ENCODE measurements around the gene HS6ST2.

HS6ST2 gene

GRCh38 chrX:132877954-132878536, 80.4 kb downstream of the HS6ST2 start:
- TF ChIP-seq EZH2 (IDR thresholded peaks at IDR 0.05; ENCODE audit: borderline replicate concordance, low read length) (no peak), CTCF (IDR thresholded peaks at IDR 0.05; ENCODE audit: low read length) (no peak)
- Histone ChIP-seq H3K9me2 (ENCODE audit: low read depth, low read length) (no peaks in the 10 kb centered on the region), H3K27ac (ENCODE audit: low read depth, low read length, poor library complexity, severe bottlenecking) (no peak overlapping the region), H3K36me3 (ENCODE audit: insufficient read depth, low read length) (no peaks in the 10 kb centered on the region), H3F3A (ENCODE audit: insufficient read depth, low read length) (no peaks in the 10 kb centered on the region), H3K9ac (ENCODE audit: low read length) (no peak overlapping the region), H3K4me1 (ENCODE audit: insufficient read depth, low read length, severe bottlenecking) (no peaks in the 10 kb centered on the region), H3K27me3 (ENCODE audit: insufficient read depth, low read length) (no peaks in the 10 kb centered on the region), H2AFZ (ENCODE audit: low read length) (no peak overlapping the region), H4K20me1 (ENCODE audit: insufficient read depth, low read length) (no peaks in the 10 kb centered on the region), H3K4me3 (ENCODE audit: low read depth, low read length, poor library complexity, severe bottlenecking) (no peak overlapping the region), H3K9me3 (ENCODE audit: low read length) (no peaks in the 10 kb centered on the region), H3K4me2 (ENCODE audit: low read length) (no peak overlapping the region), H3K79me2 (ENCODE audit: insufficient read depth, low read length) (no peaks in the 10 kb centered on the region)

DNA sequence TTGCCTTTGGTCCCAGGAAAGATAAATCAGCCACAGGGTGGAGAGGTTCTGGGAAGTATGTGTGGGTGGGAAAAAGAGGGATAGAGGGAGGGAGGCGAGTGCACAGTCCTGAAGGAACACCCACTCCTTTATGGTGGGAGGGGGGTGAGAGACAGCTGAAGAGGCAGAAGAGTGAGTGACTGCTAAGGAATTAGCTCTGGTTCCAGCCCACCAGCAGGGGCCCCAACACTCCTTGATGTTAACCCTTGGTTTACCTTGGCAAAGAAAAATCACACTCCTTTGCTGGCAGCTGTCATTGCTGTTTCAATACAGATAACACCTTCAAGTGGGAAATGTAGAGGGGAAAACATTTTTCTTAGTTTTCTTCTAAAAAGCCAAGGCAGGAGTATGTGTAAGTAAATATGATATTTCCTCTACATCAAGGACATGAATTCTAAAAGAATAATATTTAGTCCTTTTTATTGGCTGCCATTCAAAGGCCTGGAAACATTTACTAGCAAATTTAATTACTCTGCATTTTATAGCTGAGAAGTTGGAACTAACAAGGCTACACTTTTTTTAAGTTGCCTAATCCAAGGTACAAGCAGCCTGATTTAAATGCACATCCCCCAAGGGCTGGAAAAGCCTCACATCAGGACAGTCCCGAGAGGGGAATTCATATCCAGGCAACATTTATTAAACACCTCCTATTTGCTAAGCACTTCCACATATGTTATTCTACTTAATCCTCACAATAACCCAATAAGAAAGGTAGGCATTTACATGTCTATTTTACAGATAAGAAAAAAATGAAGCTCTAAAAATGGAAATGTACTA, 81.7 kb downstream of the HS6ST2 start:
- TF ChIP-seq EZH2 (IDR thresholded peaks at IDR 0.05; ENCODE audit: borderline replicate concordance, low read length) (no peak), CTCF (IDR thresholded peaks at IDR 0.05; ENCODE audit: low read length) (no peak)
- Histone ChIP-seq H3K4me3 (ENCODE audit: low read depth, low read length, poor library complexity, severe bottlenecking) (no peak overlapping the region), H2AFZ (ENCODE audit: low read length) (no peak overlapping the region), H3K9me3 (ENCODE audit: low read length) (no peaks in the 10 kb centered on the region), H3K27me3 (ENCODE audit: insufficient read depth, low read length) (no peaks in the 10 kb centered on the region), H3K4me2 (ENCODE audit: low read length) (no peak overlapping the region), H3K9me2 (ENCODE audit: low read depth, low read length) (no peaks in the 10 kb centered on the region), H3F3A (ENCODE audit: insufficient read depth, low read length) (no peaks in the 10 kb centered on the region), H3K79me2 (ENCODE audit: insufficient read depth, low read length) (no peaks in the 10 kb centered on the region), H3K4me1 (ENCODE audit: insufficient read depth, low read length, severe bottlenecking) (no peaks in the 10 kb centered on the region), H3K27ac (ENCODE audit: low read depth, low read length, poor library complexity, severe bottlenecking) (no peak overlapping the region), H3K9ac (ENCODE audit: low read length) (no peak overlapping the region), H4K20me1 (ENCODE audit: insufficient read depth, low read length) (no peaks in the 10 kb centered on the region), H3K36me3 (ENCODE audit: insufficient read depth, low read length) (no peaks in the 10 kb centered on the region)

DNA sequence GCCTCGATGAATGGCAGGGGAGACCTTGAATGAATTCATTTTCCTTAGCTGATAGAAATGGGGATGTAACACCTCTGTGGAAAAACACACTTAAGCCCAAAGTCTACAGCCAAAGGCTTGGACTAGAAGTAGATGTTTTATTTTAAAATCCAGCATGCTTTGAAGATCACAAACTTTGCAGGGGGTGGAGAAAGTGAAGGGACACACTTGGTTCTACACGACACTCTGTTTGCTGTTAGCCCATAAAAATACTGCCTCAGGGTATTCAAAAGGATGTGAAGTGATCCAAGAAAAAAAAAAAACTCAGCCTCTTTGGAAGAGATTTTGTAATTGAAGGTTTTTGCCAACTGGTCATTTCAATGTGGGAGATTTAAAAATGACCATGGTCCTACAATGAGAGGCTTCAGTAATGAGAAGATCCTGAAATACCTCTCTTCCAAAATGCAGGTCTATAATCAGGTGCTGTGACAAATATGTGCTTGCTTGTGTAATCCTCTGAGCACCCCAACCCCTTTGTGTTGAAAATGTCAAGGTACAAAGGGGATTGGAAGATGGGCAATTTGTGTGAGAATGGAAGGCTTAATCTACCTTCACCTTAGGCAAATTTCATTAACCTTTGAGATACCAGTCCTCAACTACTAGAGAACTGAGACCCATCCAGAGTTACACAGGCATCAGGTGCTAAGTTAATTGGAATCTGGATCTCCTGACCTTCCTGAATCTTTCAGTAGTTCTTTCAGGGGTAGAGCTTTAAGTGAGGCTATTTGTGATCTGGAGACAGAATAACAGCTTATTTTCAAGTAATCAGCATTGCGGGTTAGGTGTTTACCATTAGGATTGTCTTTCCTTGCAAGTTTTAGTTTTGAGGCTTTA, 82.5 kb downstream of the HS6ST2 start:
- Histone ChIP-seq H4K20me1 (ENCODE audit: insufficient read depth, low read length) (no peaks in the 10 kb centered on the region), H2AFZ (ENCODE audit: low read length) (no peak overlapping the region), H3K9me3 (ENCODE audit: low read length) (no peaks in the 10 kb centered on the region), H3K27me3 (ENCODE audit: insufficient read depth, low read length) (no peaks in the 10 kb centered on the region), H3K4me2 (ENCODE audit: low read length) (no peak overlapping the region), H3K27ac (ENCODE audit: low read depth, low read length, poor library complexity, severe bottlenecking) (no peak overlapping the region), H3K36me3 (ENCODE audit: insufficient read depth, low read length) (no peaks in the 10 kb centered on the region), H3K4me1 (ENCODE audit: insufficient read depth, low read length, severe bottlenecking) (no peaks in the 10 kb centered on the region), H3K9ac (ENCODE audit: low read length) (no peak overlapping the region), H3F3A (ENCODE audit: insufficient read depth, low read length) (no peaks in the 10 kb centered on the region), H3K79me2 (ENCODE audit: insufficient read depth, low read length) (no peaks in the 10 kb centered on the region), H3K9me2 (ENCODE audit: low read depth, low read length) (no peaks in the 10 kb centered on the region), H3K4me3 (ENCODE audit: low read depth, low read length, poor library complexity, severe bottlenecking) (no peak overlapping the region)
- TF ChIP-seq EZH2 (IDR thresholded peaks at IDR 0.05; ENCODE audit: borderline replicate concordance, low read length) (no peak), CTCF (IDR thresholded peaks at IDR 0.05; ENCODE audit: low read length) (no peak)
